HG03520 (cell line): Measurements from ENCODE around the gene DNAJC6.

Experiments used
- ATAC-seq: cut with Tn5 transposase; IDR thresholded peaks from one replicate; pipeline ENCODE4 v1.9.1; 2021; ENCODE audit warnings: mild to moderate bottlenecking, moderate library complexity; ENCODE audit not compliant: unreplicated experiment

The DNAJC6 gene

GRCh38 chr1:65399003-65399402, 89.7 kb downstream of the DNAJC6 start:
- no peak for ATAC-seq

GRCh38 chr1:65401612-65402011, 92.3 kb downstream of the DNAJC6 start:
- ATAC-seq = no peak

- ATAC-seq = no peak
These were observed 95.6 kb downstream of the DNAJC6 start for GRCh38 chr1:65404941-65405340.

GRCh38 chr1:65407877-65408276, 98.5 kb downstream of the DNAJC6 start:
- no peak for ATAC-seq

GRCh38 chr1:65409314-65409713, 100.0 kb downstream of the DNAJC6 start:
- ATAC-seq = no peak

- ATAC-seq = no peak
These were observed 100.5 kb downstream of the DNAJC6 start for GRCh38 chr1:65409816-65410326.

- ATAC-seq = no peak
These were observed 103.1 kb downstream of the DNAJC6 start for GRCh38 chr1:65412256-65412983.

- no peak for ATAC-seq
These were observed 103.6 kb downstream of the DNAJC6 start for GRCh38 chr1:65412984-65413375.

GRCh38 chr1:65414538-65414937, 105.2 kb downstream of the DNAJC6 start:
- no peak for ATAC-seq

GRCh38 chr1:65416767-65417166, 107.4 kb downstream of the DNAJC6 start:
- no peak for ATAC-seq

- no peak for ATAC-seq
These were observed 108.4 kb downstream of the DNAJC6 start for GRCh38 chr1:65417729-65418128.

GRCh38 chr1:65418522-65419185, 109.3 kb downstream of the DNAJC6 start:
- no peak for ATAC-seq

GRCh38 chr1:65419681-65420589, 110.6 kb downstream of the DNAJC6 start:
- ATAC-seq = peak; percentile 90

GRCh38 chr1:65420590-65421350, 111.4 kb downstream of the DNAJC6 start, which contains the start of the genes LEPR and LEPROT:
Gene LEPR, plus strand, starts transcription at chr1:65420668. Its CDS starts 144,898 bp downstream, at chr1:65565566.
Gene LEPROT, plus strand, starts transcription at chr1:65420668. Its CDS starts 57 bp downstream, at chr1:65420725.
- ATAC-seq = no peak

- ATAC-seq = no peak
These were observed 112.1 kb downstream of the DNAJC6 start for GRCh38 chr1:65421351-65422025.

GRCh38 chr1:65422241-65423203, 113.2 kb downstream of the DNAJC6 start:
- no peak for ATAC-seq

- ATAC-seq = no peak
These were observed 114.7 kb downstream of the DNAJC6 start for GRCh38 chr1:65423884-65424572.

- ATAC-seq = no peak
These were observed 115.2 kb downstream of the DNAJC6 start for GRCh38 chr1:65424573-65424889.
